NCI-H526 treated with DMSO at 0.1 percent for 48 hours (cell line): ENCODE results near the gene AIMP1.
"Not testable (repeated sequence)": the region's sequence is repeated elsewhere in the genome, so short reads cannot be mapped to it uniquely, and the experiment has no call there.

Experiments used
- DNase-seq: peaks from one replicate; lab custom pipeline; 2025; lab: John Stamatoyannopoulos, UW

The AIMP1 gene

GRCh38 chr4:106312997-106313522, 3.3 kb upstream of the AIMP1 start:
- no peak for DNase-seq

- no peak for DNase-seq
Observed at GRCh38 chr4:106314960-106315359, 1.4 kb upstream of the AIMP1 start.

- no peak for DNase-seq
Observed at GRCh38 chr4:106315476-106315967, 828 bp upstream of the AIMP1 start.

- no peak for DNase-seq
Observed at GRCh38 chr4:106316773-106317409, 541 bp downstream of the AIMP1 start.

- no peak for DNase-seq
Observed at GRCh38 chr4:106317815-106318214, 1.5 kb downstream of the AIMP1 start.

- DNase-seq, result no peak
Observed at GRCh38 chr4:106318511-106318910, 2.2 kb downstream of the AIMP1 start.

- no peak for DNase-seq
Observed at GRCh38 chr4:106320235-106320634, 3.9 kb downstream of the AIMP1 start.

- DNase-seq, result not testable (repeated sequence)
Observed at GRCh38 chr4:106321168-106321567, 4.8 kb downstream of the AIMP1 start.

GRCh38 chr4:106321814-106322213, 5.5 kb downstream of the AIMP1 start:
- not testable (repeated sequence) for DNase-seq

GRCh38 chr4:106323119-106323518, 6.8 kb downstream of the AIMP1 start:
- DNase-seq, result no peak

- DNase-seq, result no peak
Observed at GRCh38 chr4:106325800-106326199, 9.4 kb downstream of the AIMP1 start.

GRCh38 chr4:106329041-106329618, 12.8 kb downstream of the AIMP1 start:
- peak; percentile 25 for DNase-seq

- DNase-seq, result no peak
Observed at GRCh38 chr4:106333186-106333585, 16.8 kb downstream of the AIMP1 start.

GRCh38 chr4:106334741-106335470, 18.6 kb downstream of the AIMP1 start:
- DNase-seq, result no peak

GRCh38 chr4:106336618-106337017, 20.3 kb downstream of the AIMP1 start:
- peak; percentile 20 for DNase-seq

- DNase-seq, result no peak
Observed at GRCh38 chr4:106337916-106338315, 21.6 kb downstream of the AIMP1 start.

GRCh38 chr4:106338671-106339070, 22.3 kb downstream of the AIMP1 start:
- no peak for DNase-seq

GRCh38 chr4:106339431-106339830, 23.1 kb downstream of the AIMP1 start:
- DNase-seq, result no peak

- DNase-seq, result no peak
Observed at GRCh38 chr4:106340774-106341173, 24.4 kb downstream of the AIMP1 start.

- no peak for DNase-seq
Observed at GRCh38 chr4:106343865-106344646, 27.7 kb downstream of the AIMP1 start.

GRCh38 chr4:106344647-106344970, 28.3 kb downstream of the AIMP1 start:
- no peak for DNase-seq

GRCh38 chr4:106347167-106347566, 30.8 kb downstream of the AIMP1 start:
- DNase-seq, result no peak
